Measurements from ENCODE around the gene TBX21.

TBX21 gene

DNA sequence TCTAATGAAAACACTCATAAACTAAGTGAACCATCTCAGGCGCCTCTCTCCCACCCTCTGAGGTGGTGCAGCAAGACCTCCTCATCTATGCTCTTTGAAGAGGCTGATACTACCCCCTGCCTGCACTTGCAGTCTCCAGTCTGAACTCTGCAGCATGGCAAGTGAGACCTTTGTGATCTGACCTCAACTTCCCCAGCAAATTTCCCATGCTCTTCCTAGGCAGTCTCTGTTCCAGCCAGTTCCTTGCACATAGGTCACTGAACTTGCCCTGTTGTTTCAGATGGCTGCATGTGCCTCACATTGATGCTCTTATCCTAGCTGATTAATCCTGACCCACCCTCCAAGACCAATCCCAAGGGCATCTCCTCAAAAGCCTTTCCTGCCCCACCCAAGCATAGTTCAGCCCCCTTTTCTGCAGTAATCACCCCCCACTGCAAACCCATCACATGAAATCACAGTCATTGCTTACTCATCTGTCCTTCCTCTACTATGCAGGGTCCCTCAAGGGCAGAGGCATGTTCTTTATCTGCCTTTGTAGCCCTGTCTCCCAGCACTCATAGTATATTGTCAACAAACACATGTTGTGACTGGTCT is 42.0 kb downstream of the TBX21 start:
- no peak for DNase-seq

DNA sequence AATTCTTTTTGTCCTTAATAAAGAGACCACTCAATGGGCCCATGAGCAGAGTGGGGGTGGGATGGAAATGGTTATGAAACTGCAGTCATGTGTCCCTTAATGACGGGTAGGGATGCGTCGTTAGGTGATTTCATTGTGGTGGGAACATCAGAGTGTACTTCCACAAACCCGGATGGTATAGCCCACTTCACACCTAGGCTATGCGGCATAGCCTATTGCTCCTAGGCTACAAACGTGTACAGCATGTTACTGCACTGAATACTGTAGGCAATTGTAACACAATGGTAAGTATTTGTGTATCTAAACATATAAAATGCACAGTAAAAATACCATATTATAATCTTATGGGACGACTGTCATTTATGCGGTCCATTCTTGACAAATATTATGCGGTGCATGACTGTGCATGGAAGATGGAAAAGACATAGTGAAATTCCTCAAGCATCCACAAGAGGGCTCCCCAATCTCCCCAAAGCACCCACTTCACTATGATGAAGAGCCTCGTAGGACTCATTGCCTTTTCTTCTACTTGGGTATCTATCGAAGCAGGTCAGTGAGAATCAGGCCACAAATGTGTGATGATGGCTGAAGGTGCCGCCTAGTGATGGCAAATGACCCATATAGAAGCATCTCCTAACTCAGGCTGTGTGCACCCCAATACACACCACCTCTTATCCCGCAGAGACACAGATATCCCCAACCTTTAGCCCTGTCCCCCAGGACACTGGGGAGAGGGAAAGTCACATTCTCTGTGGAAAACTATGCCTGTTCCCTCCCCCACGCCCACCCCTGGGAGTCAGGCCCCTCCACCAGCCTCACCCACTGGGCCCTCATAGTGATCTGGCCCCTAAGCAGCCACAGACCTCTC is 43.5 kb downstream of the TBX21 start:
- DNase-seq = peak; percentile 82

DNA sequence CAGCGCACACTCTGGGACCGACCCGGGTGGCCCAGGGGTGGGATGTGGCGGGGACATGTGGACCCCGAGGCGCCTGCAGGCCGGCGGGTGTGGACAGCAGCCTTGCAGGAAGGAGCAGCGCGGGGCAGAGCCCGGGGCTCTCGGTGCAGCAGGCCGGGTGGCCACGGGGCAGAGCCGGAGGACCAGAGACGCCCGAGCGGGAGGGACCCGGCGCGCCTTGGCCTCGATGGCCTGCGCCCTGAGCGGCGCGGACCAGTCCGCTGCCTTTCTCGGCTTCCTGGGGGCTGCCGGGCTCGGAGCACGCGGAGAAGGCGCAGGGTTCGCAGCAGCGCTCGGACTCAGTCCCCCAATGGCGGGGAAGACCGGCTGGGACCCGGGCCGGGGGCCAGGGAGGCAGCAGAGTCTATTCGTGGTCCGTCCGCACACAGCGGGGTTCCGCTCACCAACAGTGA is 45.2 kb downstream of the TBX21 start:
- no peak for DNase-seq

DNA sequence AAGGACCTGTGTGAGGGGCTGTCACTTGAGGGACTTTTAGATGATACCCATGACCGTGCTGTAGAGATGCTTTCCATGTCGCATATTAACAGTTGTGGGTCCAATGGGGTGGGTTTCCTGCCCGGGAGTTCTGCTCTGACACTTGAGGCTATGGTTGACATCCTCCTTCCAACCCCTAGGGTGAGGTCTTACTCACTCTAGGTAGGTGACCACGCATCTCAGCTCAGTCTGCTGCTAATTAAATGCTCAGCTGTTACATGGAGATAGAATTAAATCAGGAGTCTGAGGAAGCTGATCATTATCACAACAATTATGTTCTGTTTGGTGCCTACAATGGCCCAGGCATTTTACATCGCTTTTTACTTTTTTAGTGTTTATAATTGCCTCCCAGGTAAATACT is 48.4 kb downstream of the TBX21 start:
- no peak for DNase-seq

DNA sequence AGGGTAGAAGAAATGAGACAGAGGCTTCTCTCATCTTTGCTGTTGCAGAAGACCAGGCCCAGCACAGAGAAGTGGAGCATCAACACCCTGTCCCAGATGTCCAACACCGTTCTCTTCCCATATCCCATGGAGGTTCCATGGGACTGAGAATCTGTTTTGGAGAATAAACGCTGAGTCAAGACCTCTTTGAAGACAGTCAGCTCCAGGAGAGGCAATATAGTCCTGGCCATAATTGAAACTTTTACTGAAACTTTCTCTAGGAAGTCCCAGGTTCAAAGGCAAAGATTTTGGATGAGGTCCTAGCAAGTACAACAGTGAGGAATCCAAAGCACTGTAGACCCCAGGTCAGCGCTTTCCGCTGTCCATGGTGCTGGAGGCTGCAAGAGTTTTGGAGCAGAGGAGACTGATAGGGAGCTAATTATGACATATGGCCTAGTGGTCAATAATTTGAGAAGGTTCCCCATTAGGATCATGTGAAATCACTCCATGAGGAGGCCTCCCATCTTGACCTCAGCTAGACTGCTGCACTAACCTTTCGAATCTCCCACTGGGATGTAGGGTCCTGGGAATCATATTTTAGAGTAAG is 52.6 kb downstream of the TBX21 start:
- peak; percentile 22 for DNase-seq

DNA sequence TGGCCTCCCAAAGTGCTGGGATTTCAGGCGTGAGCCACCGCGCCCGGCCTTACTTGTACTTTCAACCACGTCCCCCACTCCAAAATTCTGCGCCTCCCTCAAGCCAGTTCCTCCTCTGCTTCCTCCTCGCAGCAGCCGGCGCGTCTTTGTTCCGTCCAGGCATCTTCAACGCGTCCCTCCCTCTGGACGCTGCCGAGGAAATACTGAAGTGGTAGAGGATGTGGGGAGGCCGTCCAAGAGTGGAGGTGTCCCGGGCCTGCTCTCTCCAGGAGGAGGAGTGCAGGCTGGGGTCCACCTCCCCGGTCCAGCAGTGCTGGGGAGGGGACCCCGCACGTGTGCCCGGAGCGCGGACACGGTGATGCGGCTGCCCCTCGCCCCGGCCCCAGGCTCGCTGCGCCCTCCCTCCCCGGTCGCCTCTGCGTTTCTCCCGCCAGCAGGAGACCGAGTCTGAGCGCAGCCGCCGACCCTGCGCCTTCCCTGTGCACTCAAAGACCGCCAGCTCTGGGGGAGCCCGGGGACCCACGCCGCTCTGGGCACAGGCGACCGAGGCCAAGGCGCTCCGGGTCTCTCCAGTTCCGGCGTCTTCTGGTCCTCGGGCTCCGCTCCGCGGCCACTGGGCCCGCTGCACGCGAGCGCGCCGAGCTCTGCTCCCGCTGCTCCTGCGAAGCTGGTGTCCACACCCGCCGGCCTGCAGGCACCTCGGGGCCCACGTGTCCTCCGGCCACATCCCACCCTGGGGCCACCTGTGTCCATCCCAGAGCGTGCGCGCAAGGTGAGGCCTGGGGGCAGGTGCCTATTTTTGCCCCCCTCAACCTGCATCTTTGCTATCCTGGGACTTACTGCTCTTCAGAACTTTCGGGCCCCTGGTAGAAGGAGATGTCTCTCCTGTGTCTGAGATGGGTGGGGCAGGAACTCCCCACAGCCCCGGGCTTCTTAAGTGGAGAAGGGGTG is 56.9 kb downstream of the TBX21 start:
- DNase-seq = peak; percentile 92

DNA sequence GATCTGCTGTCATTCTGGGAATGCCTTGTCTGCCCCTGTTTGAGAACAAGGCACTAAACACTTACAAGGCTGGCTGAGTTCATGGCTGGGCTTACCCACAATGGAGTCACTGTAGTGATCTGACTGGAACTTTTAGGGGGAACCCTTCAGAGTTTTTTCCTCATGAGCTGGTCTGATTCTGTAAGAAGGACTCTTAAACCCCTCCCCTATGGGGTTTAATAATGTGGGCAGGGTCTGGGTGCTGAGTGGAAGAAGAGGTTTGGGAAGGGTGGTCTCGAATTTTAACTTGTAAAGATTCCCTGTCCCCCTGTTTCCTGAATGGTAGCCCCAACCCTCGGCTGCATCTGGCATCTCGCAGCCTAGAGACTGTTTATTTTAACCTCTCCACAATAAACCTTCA is 58.0 kb downstream of the TBX21 start:
- no peak for DNase-seq

DNA sequence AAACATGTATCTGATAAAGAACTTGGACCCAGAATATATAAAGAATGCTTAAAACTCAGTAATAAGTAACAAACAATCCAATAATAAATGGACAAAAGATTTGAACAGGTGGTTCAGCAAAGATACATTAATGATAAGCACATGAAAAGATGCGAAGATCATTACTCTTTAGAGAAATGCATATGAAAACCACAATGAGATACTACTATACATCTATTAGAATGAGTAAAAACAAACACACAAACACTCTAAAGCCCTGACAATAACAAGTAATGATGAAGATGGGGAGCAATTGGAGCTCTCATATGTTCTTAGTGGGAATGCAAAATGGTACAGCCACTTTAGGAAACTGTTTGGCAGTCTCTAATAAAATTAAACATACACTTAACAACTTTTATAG is 59.4 kb downstream of the TBX21 start:
- no peak for DNase-seq

DNA sequence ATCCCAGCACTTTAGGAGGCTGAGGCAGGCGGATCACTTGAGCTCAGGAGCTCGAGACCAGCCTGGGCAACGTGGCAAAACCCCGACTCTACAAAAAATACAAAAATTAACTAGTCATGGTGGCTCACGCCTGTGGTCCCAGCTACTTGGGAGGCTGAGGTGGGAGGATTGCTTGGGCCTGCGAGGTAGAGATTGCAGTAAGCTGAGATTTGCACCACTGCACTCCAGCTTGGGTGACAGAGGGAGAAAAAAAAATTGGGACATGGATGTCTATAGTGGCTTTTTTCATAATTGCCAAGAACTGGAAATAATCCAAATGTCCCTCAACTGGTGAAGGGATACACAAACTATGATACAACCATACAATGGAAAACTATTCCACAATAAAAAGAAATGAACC is 59.9 kb downstream of the TBX21 start:
- DNase-seq = no peak
